ENCODE results near the gene RASL12.

Gene RASL12

DNA sequence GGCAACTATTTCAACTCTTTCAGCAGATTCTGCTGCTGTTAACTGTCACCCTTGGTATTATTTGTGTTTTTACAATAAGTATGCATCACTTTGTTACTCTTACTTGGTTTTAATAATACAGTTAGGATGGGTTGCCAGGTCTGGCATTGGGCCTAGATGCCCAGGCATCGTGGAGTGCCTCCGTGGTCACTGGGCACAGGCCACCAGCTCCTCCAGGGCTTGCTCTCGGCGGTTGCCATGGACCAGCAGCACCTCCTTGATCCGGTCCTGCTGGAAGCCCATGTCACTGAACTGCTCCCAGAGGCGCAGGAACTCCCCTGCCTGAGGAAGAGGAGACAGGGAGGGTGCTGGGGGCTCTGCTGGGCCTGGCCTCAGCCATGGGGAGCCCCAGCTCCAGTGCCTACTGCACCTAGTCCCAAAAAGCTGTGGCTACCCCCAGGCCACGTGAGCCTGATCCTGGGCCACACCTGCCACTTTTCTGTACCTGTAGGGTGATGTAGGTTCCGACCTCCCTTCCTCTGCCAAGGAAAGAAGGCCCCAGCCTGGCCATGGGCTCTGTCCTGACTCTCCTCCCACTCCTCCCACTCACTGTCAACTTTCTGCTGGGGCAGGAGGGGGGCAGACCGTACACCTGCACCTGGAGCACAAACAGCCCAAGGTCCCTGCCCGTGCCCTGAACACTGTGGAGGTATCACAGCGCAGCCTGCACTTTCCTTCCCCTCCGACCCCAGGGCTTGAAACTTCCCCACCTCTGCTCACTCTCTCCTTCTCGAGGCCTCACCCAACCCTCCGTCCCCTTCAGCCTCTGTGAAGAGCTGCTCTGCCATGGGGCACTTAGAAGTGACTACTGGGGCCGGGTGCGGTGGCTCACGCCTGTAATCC, 25.4 kb upstream of the RASL12 start:
- no peak for DNase-seq (ENCODE audit: low spot score)

GRCh38 chr15:65091946-65092770, 24.4 kb upstream of the RASL12 start:
- no peak for DNase-seq (ENCODE audit: low spot score)

DNA sequence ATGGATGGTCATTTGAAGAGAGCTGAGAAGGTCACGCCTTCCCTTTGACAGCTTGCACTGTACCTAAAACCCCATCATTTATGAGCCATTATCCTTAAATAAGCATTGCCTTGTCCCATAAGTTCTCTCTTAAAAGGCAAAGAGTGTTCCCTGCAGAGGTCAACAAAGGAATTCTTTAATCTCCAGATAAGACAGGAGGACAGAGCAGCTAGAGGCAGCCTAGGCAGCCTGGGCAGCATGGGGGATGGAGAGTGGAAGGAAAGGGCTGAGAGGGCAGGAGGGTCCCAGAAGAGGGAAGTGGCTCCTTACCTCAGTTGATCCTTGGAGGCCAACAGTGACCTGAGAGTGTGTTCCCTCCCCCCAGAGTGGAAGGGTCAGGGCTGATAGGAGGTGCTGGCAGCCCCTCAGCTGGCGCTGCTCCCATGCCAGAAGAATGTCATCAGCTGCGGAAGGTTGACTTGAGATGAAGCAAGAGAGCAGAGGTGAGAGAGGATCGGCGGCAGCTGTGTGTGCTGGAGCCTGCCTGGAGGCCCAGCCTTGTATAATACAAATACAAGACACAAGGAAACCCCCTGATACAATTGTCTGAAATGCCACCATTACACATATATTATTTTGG, 21.5 kb upstream of the RASL12 start:
- no peak for DNase-seq (ENCODE audit: low spot score)

DNA sequence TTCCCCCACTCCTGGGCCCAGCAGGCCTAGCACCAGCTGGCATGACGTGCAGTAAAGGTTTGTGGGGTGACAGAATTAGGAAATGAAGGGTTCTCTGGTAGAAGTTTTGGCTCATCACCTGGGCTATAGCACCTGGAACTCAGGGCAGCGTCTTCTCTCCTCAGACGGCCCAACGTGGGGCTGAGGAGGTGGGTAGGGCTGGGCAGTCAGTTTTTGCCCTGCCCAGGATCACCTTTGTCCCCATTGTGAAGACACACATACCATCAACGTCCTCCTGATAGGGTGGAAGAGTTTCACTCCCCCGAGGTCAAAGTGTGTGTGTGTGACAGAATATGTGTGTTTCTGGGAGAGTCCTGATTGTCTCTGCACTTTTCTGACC, 20.8 kb upstream of the RASL12 start:
- DNase-seq (ENCODE audit: low spot score), result no peak

GRCh38 chr15:65087873-65088642, 20.3 kb upstream of the RASL12 start:
- DNase-seq (ENCODE audit: low spot score), result no peak

DNA sequence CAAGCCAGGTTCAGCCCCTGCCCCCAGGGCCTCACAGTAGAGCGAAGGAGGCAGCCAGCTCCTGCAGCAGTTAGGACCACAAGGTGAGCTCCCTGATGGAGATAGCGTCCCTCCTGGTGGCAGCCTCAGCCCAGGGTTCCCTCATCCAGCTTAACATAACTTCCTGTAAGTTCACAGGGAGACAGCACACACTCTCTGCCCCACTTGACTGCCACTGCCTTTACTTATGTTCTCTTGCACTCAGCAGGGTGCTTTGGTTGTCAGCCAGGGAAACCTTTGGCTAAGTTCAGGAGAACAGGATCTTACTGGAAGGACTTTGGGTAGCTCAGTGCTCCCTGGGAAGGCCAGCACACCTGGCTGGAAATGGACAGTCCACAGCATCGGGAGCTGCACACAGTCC, 19.6 kb upstream of the RASL12 start:
- no peak for DNase-seq (ENCODE audit: low spot score)

DNA sequence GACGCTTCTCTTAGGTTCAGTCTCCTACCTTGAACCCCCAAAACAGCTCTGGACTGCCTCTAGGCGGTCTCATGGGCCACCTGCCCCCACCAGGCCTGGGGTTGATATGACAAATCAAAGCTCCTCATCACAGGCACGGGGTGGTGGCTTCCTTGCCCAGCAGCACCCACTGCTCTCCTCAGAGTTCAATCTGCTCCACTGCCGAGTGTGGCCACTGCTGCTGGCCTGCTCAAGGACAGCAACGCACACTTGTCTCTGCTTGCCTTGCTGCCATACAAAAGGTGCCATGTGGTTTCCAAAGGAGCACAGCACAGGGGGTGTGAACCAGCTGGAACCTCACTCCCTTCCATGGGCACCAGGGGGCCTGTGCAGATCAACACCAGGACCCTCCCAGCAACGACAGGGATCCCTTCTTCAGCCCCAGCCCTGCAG, 18.9 kb upstream of the RASL12 start:
- DNase-seq (ENCODE audit: low spot score), result no peak

DNA sequence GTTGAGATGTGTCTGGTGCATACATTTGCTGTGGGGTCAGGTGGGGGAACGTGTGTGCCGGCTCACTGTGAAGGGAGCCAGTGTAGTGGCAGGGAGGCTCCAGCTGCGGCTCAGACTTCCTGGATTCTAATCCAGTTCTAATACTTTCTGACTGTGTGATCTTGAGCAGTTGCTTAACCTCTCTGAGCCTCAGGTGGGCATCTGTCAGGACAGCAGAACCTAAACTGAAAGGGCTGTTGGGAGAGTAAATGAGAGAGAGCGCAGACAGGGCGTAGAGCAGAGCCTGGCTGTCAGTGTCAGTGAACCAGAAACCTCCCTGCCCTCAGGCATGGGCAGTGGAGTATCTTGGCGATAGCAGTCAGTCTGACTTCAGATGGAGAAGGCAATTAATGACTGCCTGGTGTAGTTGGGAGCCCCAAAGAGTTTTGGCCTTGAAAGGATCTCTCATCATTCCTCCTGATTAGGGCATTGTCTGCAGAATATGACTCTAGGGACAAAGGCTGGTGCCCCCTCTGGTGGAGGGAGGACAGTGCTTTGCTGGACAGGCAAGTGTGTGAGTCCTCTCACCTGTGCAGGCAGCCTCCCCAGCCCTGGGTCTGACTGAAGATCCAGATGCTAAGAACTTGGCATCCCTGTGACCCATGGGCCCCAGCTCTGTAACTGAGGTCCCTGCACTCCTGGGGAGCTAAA, 18.3 kb upstream of the RASL12 start:
- no peak for DNase-seq (ENCODE audit: low spot score)

DNA sequence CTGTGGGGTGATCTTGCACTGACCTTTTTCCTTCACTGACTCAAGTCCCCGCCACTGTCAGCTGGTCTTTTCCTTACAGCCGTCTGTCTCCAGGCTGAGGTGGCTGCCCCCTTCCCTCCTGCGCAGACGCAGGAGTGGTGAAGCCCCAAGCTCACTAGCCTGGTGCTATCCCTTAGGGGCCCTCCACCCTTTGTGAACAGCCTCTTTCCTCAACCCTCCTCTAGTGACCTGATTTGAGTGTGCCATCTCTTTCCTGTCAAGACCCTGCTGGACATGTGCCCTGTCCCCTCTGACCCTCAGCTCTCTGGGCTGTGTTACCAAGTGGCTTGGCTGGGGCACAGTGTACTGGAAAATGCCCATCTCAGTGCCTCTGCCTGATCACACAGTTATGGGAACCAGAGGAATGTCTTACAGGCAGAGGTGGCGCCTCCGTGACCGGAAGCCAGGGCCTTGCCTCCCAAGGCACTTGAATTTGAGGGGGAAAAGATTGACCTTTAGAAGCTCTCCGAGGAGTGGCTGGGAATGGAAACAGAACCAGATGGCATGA, 17.5 kb upstream of the RASL12 start:
- DNase-seq (ENCODE audit: low spot score), result no peak

DNA sequence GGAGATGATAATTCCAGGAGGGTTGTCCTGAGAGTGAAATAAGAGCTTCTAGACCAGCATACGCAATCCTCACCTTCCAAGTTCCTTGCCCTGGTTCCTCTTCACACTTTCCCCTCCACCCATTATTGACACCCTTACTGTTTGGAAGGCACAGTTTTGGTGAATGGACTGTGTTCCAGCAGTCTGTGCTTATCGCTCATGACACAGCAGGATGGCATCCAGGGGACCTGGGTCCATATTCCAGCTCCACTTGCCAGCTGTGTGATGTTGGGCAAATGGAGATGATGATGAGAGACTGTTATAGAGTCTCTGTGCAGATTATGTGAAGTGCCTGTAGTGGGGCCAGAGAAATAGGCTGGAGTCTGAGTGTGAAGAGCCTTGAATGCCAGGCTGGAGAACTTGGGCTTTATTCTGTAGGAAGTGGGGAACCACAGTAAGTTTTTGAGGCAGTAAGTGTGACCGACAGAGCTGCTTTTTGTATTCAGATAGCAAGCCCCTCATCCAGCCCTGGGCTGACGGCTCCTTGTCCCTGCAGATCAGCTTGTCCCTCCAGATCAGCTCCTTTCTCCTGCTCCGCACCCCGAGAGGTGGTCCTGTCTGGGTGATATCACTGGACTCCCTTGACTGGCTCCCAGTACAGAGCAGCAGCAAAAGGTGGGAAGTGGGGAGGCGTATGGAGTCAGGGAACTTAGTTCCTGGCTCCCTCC, 16.9 kb upstream of the RASL12 start:
- DNase-seq (ENCODE audit: low spot score), result no peak

- no peak for DNase-seq (ENCODE audit: low spot score)
These were observed 15.5 kb upstream of the RASL12 start for GRCh38 chr15:65083262-65083701.

DNA sequence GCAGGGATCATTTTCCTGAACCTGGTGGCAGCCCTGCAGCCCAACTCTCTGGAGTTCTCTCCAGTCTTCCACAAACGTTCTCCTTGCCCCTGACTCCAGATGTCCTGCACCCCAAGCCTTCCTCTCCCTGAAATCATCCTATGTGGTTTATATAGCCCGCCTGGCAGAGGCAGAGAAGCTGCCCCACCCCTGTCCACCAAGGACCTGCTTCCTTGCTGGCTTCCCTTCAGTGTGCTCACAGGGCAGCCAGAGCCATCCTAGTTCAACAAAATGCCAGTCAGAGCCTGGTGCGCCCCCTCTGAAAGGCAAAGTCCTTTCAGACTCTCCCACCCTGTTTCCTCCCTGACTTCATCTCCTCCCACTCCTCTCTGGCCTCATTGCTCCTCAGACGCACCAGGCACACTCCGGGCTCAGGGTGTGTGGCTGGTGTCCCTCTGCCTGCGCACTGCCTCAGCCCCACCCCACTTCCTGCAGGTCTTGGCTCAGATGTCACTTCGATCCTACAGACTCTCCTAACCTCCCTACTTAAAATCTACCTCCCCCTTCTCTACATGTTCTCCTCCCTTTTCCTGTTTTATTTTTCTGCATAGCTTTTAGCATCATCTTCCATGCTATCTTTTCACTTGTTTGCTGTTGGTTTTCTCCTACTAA, 14.6 kb upstream of the RASL12 start:
- no peak for DNase-seq (ENCODE audit: low spot score)

GRCh38 chr15:65081758-65082157, 14.0 kb upstream of the RASL12 start:
- no peak for DNase-seq (ENCODE audit: low spot score)

- DNase-seq (ENCODE audit: low spot score), result no peak
These were observed 13.5 kb upstream of the RASL12 start for GRCh38 chr15:65081270-65081669.

- DNase-seq (ENCODE audit: low spot score), result no peak
These were observed 11.8 kb upstream of the RASL12 start for GRCh38 chr15:65079580-65079979.

DNA sequence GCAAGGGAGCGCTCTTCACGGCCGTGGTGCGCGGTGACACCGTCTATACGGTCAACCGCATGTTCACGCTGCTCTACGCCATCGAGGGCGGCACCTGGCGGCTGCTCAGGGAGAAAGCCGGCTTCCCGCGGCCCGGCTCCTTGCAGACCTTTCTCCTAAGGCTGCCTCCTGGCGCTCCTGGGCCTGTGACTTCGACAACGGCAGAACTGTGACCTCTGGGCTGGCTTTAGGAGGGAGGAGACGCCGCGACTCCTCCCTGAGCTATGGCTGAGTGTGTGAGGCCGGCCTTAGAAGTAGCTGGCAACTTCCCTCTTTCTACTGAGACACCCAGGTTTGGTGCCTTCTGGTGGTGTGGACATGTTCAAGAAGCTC, 10.2 kb upstream of the RASL12 start:
- no peak for DNase-seq (ENCODE audit: low spot score)

GRCh38 chr15:65077291-65077980, 9.6 kb upstream of the RASL12 start:
- DNase-seq (ENCODE audit: low spot score), result no peak

- no peak for DNase-seq (ENCODE audit: low spot score)
These were observed 8.9 kb upstream of the RASL12 start, which contains the start of gene KBTBD13 for GRCh38 chr15:65076486-65077290. Gene KBTBD13 (plus strand): TSS chr15:65076746. CDS start chr15:65076816, 70 bp downstream.

Measured in hematopoietic multipotent progenitor cell treated with erythropoietin and hydrocortisone succinate and interleukin-3 and kit ligand, for 15 days (in vitro differentiated cells).